Lower leg skin (tissue), 3 donors: Measurements from ENCODE around the gene SYT17.

Source experiments
- POLR2A ChIP-seq, 2 donors: fragments of 450-650 bp; IDR thresholded peaks; one replicate each; pipeline ENCODE4 v1.6.1; 2016 to 2017; ENCODE audit warnings: antibody characterized with exemption in 2 of 2, mild to moderate bottlenecking in 1 of 2, moderate library complexity in 1 of 2
- TF ChIP-seq, protein P1 (sequence below), 3 donors: fragments of 450-650 bp; IDR thresholded peaks; one replicate each; pipeline ENCODE4 v1.5.1; 2016; ENCODE audit warnings: antibody characterized with exemption in 3 of 3, mild to moderate bottlenecking in 3 of 3, moderate library complexity in 2 of 3

DNA sequence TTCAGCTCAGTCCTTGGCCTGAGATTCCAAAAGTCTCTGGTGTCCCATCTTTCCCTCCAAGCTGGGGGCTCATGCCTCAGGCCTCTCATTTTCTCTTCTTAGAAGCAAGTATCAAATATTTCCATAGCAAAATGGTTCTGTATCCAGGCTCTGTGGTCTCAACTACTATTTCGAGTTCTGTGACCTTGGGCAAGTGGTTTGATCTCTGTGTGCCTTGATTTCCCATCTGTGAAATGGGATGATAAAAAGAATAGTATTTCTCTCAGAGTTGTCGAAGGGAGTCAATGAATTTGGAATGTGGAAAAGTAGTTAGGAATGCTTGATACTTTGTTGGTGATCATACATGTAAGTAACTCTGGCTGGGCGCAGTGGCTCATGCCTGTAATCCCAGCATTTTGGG lies 6.4 kb downstream of the SYT17 start:
- no peak for TF ChIP-seq POLR2A (IDR thresholded peaks at IDR 0.05)
- TF ChIP-seq, protein P1, sequence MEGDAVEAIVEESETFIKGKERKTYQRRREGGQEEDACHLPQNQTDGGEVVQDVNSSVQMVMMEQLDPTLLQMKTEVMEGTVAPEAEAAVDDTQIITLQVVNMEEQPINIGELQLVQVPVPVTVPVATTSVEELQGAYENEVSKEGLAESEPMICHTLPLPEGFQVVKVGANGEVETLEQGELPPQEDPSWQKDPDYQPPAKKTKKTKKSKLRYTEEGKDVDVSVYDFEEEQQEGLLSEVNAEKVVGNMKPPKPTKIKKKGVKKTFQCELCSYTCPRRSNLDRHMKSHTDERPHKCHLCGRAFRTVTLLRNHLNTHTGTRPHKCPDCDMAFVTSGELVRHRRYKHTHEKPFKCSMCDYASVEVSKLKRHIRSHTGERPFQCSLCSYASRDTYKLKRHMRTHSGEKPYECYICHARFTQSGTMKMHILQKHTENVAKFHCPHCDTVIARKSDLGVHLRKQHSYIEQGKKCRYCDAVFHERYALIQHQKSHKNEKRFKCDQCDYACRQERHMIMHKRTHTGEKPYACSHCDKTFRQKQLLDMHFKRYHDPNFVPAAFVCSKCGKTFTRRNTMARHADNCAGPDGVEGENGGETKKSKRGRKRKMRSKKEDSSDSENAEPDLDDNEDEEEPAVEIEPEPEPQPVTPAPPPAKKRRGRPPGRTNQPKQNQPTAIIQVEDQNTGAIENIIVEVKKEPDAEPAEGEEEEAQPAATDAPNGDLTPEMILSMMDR (IDR thresholded peaks at IDR 0.05) = no peak
